Activated T-cell treated with anti-CD3 and anti-CD28 coated beads for 1 hour (primary cell): ENCODE data around the gene IRAK1BP1.
"Not testable (repeated sequence)": the region's sequence is repeated elsewhere in the genome, so short reads cannot be mapped to it uniquely, and the experiment has no call there.

Experiments
- DNase-seq: peaks from one replicate; pipeline ENCODE4 v3.0.0-alpha.2; 2020; ENCODE audit warnings: low read depth

Gene IRAK1BP1

GRCh38 chr6:78867370-78868040 lies at the start of gene IRAK1BP1:
TSS of gene IRAK1BP1 (plus strand) at chr6:78867551. CDS start at chr6:78867577, 26 bp downstream.
- DNase-seq = peak; percentile 60

- no peak for DNase-seq
Measured at GRCh38 chr6:78824045-78824444, 43.3 kb upstream of the IRAK1BP1 start.

GRCh38 chr6:78829407-78829806 lies 37.9 kb upstream of the IRAK1BP1 start:
- no peak for DNase-seq

GRCh38 chr6:78830805-78831204 lies 36.5 kb upstream of the IRAK1BP1 start:
- DNase-seq = no peak

- no peak for DNase-seq
Measured at GRCh38 chr6:78831492-78831891, 35.9 kb upstream of the IRAK1BP1 start.

- no peak for DNase-seq
Measured at GRCh38 chr6:78832091-78832808, 35.1 kb upstream of the IRAK1BP1 start.

GRCh38 chr6:78835817-78836216 lies 31.5 kb upstream of the IRAK1BP1 start:
- DNase-seq = no peak

GRCh38 chr6:78836598-78836997 lies 30.8 kb upstream of the IRAK1BP1 start:
- DNase-seq = no peak

- no peak for DNase-seq
Measured at GRCh38 chr6:78841111-78841510, 26.2 kb upstream of the IRAK1BP1 start.

GRCh38 chr6:78842953-78843352 lies 24.4 kb upstream of the IRAK1BP1 start:
- no peak for DNase-seq

GRCh38 chr6:78844899-78845298 lies 22.5 kb upstream of the IRAK1BP1 start:
- no peak for DNase-seq

- no peak for DNase-seq
Measured at GRCh38 chr6:78845567-78845966, 21.8 kb upstream of the IRAK1BP1 start.

- no peak for DNase-seq
Measured at GRCh38 chr6:78850621-78851020, 16.7 kb upstream of the IRAK1BP1 start.

- no peak for DNase-seq
Measured at GRCh38 chr6:78851156-78851555, 16.2 kb upstream of the IRAK1BP1 start.

- no peak for DNase-seq
Measured at GRCh38 chr6:78854546-78854945, 12.8 kb upstream of the IRAK1BP1 start.

- not testable (repeated sequence) for DNase-seq
Measured at GRCh38 chr6:78858339-78858938, 8.9 kb upstream of the IRAK1BP1 start.

GRCh38 chr6:78861509-78861908 lies 5.8 kb upstream of the IRAK1BP1 start:
- no peak for DNase-seq

GRCh38 chr6:78863576-78863975 lies 3.8 kb upstream of the IRAK1BP1 start:
- DNase-seq = no peak

GRCh38 chr6:78864957-78865356 lies 2.4 kb upstream of the IRAK1BP1 start:
- no peak for DNase-seq

GRCh38 chr6:78867020-78867369 lies 356 bp upstream of the IRAK1BP1 start:
- no peak for DNase-seq

- DNase-seq = no peak
Measured at GRCh38 chr6:78868116-78868515, 765 bp downstream of the IRAK1BP1 start.

GRCh38 chr6:78875505-78875904 lies 8.2 kb downstream of the IRAK1BP1 start:
- DNase-seq = no peak

- DNase-seq = no peak
Measured at GRCh38 chr6:78883651-78884050, 16.3 kb downstream of the IRAK1BP1 start.
